SW480 (cell line): ENCODE measurements around the gene MAGEF1.

Experiments
- DNase-seq: peaks from one replicate; pipeline ENCODE4 v3.0.0-alpha.2; 2016; ENCODE audit warnings: low spot score

The MAGEF1 gene

DNA sequence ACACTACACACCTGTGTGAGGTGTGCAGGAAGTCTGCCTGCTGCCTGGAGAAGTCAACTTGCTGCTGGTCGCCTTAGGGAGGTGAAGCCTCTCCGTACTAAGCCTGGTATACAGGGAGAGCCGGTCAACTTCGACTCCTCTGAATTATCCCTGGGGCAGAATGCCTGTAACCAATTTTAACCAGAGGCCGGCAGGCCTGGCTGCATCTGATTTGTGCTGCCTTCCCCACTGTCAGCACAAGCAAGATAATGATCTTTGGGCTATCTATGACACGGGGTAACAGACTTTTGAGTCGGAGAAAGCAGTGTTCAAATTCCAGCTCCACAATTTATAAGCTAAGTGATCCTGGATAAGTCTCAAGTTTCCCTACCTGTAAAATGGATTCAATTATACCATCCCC is 42.3 kb downstream of the MAGEF1 start:
- DNase-seq = no peak

DNA sequence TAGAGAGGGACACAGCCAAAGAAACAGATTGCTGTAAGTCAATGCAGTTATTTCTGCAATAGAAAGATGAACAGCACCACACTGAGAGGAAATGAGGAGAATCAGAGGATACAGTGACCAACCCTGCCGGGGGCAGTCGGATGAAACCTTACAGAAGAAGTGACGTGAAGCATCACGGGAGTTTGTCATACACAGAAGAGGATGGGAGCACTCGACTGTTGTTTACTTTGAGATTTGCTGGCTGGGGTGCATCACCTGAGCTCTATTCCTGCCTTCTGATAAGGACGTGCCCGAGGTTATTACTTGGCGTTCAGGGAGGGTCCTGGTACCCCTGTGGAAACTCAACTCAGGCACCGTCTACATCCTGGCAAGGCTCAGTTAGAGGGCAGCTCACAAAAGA is 45.4 kb downstream of the MAGEF1 start:
- no peak for DNase-seq

DNA sequence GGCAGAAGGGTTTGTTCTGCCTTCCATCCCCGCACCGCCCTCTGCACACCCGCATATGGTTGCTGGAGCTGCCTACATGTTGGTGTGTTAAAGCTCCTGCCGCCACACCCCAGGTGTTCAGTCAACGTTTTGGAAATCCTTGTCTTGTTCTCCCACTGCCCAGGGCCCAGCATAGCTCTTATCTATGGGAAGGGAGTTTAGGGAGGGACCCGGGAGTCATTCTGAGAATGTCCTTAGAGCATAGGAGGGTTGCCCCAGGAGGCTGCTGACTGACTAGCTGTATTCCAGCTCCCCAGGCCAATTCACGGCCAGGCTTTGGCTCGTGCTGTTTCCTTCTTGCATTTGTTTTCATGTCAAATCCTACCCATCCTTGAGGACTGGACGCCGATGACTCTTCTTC is 46.8 kb downstream of the MAGEF1 start:
- DNase-seq = no peak

DNA sequence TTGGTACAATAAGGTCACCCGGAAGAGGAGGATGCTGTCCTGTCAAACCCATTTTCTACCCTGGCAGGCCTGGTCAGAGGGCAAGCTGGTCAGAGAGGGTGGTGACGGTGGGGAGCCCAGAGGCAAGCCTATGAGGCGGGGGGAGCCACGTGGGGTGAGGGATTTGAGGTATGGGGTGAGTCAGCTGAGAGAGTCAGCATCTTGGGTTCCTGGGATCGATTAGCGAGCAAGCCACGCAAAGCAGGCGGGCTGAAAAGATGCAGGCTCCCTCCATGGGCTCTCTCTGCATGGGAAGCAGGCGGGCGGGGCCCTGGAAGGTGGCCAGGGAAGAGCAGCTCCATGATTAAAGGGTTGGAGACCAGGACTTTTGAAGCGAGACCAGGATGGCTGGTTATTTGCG is 48.1 kb downstream of the MAGEF1 start:
- peak; percentile 38 for DNase-seq

DNA sequence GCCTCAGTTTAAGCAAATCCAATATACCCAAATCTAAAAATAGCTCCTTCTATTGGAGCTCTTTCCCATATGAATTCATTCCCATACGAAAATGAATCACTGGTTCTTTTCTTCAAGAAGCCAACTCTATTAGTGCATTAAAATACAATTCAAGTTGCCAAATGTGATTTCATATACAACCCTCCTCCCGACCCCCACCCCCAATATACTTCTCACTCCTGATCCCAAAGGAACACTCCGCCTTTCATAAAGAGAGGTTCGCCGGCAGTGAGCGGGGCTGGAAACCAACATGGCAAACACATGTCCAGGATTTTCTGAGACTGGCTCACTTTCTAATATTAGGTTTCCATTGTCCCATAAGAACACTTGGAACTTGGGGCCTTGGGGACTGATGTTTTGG is 48.5 kb downstream of the MAGEF1 start:
- DNase-seq = no peak

DNA sequence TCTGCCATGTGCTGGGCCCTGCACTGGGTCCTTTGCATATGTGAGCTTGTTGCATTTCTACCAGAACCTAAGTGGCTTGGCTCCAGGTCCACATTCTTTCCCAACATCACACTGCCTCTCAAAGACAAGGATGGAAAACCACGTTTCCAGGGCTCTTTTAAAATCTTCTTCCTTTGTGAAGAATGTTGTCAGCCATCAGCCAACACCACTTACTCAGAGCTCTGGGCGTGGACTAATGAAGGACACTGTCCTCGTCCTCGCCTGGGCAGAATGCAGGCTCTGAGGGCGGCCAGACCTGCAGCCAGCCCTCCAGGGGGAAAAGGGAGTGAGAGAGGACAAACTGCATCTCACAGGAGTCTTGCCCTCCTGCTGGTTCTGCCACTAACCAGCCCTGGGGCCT is 49.7 kb downstream of the MAGEF1 start:
- no peak for DNase-seq

DNA sequence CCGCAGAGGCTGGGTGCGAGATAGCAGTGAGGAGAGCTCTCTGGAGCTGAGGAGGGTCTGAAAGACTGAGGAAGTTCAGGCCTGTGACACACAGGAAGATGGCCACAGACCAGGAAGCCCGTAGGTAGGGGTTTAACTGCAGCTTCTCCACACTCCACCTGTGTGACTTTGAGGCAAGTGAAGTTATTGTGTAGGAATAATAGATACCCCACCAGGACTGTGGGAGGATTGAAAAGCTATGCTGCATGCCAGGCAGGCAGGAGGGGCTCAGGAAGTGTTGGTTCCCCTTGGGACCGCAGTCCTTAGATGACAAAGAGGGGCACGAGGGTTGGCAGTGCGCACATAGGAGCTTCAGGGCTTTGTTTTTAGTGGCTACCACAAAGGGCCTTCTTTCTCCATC is 50.9 kb downstream of the MAGEF1 start:
- DNase-seq = no peak
